Limb (tissue), 2 donors: Measurements from ENCODE around the gene DNAH11.
A peak's percentile ranks its signal among the peaks of the same experiment; 100 is the strongest.

Source experiments
- DNase-seq, 2 donors: peaks; one replicate each; pipeline ENCODE4 v3.0.0-alpha.2; 2016; ENCODE audit errors: extremely low spot score in 2 of 2

Gene DNAH11

DNA sequence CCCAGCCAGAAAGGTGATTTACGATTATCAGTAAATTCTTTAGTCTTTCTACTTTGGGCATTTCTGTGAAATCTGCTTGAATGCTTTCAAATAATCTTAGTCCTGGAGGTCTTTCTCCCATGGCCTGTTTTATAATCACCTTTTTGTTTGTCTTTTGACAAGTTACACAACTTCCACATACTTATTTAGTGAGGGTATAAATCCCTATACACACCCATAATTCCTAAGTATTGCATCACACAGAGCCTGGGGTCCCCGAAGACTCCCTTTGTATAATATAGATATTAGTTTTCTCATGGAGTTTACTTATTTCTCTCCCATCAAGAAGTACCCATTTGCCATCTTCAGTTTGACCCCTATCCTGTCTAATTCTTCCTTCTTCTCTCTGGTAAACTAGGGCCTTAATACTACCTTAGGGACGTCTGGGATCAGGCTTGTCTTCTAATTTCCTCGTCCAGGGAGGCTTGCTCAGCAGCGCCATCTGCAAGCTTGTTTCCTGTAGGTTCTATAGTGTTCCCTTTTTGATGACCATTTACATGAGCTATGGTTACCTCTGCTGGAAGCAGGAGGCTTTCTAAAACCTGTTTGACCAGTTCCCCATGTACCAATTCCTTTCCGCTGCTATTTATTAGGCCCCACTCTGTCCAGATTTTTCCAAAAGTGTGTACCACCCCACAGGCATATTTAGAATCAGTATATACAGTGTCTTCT lies 8.1 kb downstream of the DNAH11 start:
- no peak for DNase-seq

DNA sequence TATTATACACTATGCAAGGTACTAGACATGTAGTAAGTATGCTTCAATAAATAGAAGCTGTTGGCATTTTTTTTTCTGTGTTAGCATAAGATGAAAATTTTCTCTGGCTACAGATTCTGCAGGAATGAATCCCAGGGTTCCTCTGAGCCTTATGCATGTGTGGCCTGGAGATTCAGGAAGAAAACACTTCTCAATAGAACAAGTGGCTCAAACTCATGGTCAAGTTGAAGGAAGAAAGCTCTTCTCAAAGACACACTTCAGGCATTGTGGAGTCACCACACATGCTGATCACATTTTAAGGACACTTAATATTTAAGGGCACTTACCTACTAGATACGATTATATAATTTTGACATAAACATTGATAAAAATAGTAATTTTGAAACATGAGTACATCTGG lies 19.5 kb downstream of the DNAH11 start:
- no peak for DNase-seq

DNA sequence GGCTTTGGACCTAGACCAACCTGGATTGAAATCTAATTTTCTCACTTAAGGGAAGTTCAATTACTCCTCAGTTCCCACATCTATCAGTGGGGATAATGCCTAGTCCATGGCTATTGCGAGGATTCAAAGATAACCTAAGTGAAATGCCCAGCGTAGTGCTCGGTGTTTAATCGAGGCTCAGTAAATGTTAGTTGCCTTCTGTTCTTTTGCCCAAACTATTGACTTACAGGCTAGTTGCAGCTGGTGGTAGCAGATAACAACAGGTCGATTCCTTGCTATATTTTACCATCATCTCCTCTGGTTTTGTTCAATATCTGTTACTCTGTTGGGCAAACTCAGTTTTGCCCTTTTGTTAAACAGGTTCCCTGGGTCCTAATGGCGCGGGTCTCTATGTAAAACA lies 22.8 kb downstream of the DNAH11 start:
- DNase-seq = no peak

DNA sequence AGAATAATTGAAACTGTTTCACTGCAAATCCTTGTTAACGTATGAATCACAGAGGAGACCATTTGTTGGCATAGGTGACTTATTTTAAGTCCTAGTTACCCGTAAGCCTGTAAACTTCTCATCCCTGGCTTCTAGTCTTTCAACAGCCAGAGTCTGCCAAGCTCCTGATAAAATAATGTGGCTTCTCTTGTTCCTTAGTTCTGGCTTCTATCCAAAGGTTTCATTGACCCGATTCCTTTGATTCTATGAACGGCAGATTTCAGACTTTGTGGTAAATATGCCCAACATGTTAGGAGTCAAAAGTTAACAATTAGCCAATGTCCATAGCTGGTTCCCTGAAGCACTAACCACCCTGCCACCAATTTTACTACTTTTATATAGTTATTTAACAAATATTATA lies 23.3 kb downstream of the DNAH11 start:
- no peak for DNase-seq

DNA sequence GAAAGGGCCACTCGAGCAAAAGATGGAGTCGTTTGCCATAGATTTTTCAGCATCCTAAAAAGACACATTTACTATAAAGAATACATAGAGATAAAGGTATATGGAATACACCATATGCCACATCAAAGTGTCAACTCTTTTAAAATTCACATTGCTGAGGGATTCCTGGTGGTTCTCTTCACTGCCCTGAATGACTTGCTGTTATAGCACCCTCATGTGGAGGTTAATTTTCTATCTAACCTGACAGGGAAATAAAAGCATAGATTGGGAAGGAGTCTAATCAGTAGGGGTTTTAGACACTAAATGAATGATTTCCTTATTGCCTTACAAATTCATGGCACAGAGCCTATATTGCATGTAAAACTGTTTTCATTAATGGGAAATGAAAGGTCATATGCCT lies 25.9 kb downstream of the DNAH11 start:
- no peak for DNase-seq

DNA sequence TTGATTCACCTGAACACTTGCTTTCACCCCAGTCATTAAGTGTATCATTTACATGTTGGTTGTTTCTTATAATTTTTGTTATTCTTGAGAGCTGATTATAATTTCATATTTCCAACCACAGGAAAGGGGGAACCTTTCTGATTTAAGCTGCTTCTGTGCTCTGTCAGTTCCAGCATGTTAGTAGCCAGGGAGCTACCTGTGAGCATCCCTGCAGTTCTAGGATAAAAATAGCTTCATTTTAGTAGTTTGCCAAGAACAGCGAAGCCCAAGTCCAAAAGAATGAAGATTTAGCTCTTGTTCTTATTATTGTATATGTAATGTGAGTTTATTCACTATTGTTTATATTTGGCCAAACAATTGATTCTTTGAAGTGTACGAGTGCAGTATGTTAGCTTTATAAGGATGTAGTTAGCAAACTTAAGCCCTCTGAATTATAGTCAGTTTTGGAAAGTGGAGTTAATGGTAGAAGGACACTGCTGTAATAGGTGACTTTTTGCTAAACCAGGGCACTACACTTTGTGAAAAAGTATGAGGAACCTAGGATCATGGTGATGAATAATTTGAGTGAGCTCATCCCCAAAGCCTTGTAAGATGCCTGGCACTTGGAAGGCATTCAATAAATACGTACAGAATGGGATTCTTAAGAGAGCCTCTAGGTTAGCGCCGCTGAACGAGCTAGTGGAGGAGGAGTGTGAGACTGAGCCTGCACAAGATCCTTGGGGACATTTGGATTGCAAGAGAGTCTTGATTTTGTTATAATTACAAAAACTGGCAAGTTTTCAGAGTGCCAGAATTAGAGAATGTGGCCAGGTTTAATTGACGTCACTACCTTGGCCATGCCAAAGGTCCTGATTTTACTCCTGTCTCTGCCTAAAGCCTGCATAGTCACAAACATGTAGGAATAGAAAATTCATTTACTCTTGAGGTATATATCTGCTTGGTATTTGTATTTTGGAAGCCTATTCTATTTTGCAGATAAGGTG lies 29.8 kb downstream of the DNAH11 start:
- no peak for DNase-seq

DNA sequence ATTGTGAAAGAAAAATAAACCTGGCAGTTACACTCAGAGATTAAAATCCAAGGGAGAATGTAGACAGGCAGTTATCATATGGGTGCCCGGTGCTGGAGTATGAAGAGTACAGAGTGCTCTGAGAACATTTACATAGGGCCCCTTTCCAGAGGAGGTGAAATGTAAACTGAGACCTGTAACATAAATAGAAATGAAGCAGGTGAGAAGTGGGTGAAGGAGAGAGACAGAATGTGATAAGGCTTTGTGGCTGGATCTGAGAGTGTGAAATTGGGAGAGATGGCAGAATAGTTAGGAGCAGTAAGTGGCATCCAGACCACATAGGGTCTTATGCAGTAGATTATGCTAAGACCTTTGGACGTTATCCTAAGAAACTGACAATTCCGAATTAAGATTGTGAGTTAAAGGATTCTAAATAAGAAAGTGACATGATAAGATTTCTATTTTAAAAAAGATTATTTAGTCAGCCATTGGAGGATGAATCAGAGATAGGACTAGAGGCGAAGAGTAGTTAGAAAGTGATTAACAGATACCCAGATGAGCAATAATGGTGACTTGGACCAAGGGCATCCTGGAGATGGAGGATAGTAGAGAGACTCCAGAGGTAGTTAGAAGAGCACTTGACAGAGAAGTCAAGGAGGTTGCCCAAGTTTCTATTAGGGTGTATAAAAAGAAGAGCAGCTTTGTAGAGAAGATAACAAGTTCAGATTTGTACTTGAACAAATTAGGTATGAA lies 36.7 kb downstream of the DNAH11 start:
- no peak for DNase-seq

DNA sequence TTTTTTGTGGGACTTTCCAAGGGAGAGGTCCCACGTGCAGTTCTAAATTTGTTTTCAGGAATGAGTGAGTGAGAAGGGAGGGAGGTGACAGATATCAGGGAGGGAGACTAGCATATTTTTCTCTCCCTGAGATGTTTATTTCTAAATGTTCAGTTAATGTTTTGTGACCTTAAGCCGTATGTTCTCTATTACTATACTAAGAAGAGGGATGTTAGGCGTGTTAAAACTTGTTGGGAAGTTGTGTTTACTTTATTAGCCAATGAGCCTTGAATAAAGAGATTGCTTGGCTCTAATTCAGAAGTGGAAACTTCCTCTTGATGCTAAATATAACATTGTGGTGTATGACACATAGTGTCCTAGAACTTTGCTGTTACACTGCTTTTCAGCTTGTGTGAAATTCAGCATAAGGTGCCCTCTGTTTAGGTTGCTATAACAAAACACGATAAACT lies 37.3 kb downstream of the DNAH11 start:
- DNase-seq = peak in 1 of 2 donors; percentile 8

DNA sequence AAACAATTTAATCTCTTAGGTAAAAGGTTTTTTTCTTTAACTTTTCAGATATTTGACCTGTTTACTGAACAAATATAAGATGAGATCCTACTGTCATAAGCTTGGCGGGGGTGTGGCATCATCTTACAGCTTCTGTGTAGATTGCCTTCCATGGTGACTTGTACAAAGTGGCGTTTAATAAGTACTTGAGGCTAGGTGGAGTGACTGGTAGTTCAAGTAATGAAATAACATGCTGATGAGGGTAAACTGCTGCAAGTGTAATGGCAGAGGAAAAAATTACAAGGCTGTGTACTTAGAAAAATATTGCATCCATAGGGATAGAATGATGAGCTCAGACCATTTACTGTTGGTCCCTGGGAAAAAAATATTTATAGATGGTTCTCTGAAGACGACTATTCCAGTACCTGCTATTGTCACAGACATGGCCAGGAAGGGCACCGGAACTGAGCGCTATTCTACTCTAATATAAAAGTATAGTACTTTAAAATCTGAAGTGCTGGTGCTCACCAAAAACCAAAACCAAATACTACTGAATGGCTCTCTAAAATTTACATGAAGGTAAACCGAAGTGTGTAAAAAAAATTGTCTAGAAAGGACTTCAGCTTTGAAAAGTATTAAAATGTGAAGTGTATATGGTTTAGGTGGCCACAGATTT lies 42.4 kb downstream of the DNAH11 start:
- DNase-seq = no peak

DNA sequence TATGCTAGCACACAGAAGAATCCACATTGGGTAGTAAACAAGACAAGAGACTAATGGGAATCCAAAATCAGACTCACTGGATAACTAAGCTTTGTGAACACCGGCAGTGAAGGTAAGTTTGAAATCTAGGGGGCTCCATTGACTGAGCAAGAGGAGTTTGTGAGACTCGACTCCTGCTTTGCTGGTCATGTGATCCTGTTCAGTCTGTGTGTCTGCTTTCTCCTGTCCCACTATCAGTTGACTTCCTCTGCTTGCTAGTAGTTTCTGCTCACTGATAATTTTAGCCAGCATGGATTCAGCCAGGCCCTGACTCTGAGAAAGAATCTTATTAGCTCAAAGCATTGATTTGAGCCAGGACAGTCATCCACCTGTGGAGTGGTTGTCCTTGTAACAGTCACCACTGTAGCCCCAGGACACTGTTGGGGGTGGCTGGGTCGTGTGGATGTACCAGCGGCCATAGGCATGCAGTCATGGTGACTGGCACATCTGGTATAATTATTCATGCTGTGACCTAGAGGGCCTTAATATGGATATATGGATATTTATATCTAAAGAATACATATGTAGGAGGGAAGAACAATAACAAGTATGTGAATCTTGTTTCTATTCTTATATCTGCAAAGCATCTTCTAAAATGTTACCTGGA lies 44.4 kb downstream of the DNAH11 start:
- DNase-seq = no peak

DNA sequence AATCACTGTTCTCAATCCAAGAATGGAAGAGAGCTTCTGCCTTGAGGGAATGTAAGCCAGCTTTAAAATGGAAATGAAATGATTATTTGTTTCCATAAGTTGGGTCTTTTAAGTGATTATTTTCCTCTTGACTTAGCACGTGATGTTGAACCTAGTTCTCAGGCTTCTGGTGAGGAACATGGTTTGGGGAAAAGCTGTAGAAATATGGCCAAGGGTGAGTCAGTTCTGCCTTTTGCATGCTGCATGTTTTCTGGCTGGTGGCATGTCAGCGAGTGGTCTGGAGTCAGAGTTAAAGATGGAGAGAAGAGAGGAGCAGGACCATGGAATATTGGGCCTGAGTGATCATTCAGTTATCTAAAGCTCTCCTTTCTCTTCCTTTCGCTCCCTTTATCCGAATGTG lies 54.0 kb downstream of the DNAH11 start:
- DNase-seq = no peak

DNA sequence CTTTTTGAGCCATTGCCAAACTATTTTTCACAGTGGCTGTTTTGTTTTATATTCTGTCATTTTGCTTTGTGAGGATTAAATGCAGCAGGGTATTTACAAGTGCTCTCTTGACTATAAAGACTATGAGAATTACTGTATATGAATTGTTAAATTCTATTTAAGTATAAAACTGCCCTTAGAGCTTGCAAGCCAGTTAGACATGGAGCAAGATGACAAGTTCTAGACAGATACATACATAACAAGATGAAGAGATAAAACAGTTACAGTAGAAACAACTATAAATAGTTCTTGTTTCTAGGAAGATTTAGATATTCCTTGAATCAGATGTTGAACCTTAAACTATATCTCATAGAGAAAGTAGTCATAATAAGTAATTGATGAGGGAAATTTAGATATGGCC lies 60.6 kb downstream of the DNAH11 start:
- DNase-seq = no peak

DNA sequence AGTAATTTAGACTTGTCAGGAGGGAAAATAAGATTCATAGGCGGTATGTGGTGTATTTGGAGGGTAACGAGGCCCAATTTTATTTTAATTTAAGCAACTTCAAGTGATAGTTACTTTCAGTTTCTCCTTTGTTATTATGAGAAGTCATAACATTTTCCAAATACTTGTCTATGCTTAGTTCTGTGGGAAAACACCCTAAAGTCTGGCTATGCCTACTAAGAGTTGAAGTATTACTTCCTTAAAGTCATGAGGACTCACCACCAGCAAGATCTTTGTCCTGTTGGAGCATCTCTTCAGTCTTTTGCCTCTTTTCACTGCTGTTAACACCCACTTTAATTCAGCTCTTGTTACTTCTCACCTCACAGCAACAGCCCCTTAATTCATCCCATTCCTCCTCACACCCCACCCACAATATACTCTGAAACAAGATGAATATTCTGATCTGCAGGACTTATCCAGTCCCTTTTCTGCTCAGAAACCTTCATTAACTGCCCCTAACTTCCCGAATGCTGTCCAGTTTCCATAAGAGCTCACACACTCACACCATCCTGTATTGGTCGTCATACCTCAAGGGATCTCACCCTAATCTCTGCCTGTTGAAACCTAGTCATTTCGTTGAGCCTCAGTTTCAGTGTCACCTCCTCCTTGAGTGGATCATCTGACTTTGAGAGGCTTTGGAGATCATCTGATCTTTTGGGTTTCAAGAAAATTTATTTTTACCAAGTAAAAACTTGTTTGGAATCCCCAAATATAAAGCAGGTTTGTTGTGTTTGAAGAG lies 61.3 kb downstream of the DNAH11 start:
- DNase-seq = no peak

DNA sequence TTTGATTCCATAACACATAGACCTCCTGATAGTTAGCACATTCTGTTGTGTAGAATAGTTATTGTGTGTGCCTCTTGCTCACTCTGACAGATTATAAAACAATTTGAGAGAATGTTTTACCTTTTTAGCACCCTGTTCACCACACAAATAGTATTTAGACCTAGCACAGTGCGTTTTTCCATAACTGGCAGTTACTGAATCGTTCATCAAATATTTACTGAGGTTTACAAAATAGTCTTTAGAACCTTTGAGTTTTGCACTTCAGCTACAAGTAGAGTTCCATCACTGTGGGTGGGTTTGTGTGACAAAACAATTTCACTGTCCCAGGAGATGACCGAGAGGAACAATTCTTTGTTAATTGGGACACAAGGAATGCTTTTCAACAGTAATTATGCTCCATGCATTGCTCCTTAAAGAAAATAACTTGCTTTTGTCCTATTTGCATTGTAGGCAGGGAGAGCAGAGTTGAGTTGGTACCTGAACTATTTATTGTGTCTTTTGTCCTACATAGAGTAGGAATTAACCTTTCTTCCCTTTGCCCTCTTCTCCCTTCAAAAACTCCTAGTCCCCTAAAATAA lies 62.3 kb downstream of the DNAH11 start:
- no peak for DNase-seq

DNA sequence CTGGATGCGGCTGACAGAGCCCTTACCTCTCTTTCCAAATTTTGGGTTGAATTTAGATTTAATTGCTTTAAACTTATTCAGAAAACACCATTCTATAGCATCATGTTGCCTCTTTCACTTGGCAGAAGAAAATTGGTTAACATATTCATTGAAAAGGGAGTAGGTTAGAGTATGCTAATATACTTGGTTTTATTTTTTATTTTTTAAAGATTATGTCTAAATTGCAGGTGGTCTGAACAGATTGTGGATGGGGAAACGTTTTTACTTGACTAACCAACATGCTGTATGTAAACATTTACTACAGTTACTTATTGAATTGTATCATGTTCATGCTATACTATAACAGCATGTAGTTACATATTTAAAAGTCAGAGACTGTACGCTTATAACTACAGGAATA lies 65.6 kb downstream of the DNAH11 start:
- no peak for DNase-seq

DNA sequence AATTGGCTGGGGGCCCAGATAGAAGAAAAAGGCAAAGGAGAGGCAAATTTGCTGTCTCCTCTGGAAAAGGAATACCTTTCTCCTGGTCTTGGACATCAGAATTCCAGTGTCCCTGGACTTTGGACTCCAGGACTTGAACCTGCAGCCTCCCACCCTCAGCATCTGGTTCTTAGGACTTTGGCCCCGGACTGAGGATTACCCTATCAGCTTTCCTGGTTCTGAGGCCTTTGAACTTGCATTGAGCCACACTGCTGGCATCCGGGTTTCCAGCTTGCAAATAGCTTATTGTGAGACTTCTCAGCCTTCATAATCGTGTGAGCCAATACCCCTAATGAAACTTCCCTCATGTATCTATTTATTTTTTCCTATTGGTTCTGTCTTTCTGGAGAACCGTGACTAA lies 68.3 kb downstream of the DNAH11 start:
- no peak for DNase-seq

DNA sequence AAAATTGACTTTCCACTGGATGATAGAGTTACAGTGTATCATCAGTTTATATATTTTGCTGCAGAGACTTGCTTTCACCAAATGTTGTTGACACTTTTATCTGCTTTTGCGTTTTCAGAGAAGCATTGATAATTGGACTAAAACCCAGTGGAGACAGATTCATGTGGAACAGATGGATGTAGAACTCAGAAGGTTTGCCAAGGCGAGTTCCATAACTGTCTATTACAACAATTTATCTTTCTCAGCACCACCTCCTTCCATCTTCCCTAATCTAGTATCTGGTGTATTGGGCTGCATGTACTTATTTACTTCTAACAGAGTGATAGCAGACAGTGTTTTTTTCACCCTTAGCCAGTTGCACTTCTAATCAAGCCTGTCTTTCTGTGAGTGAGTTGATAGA lies 73.3 kb downstream of the DNAH11 start:
- DNase-seq = no peak

DNA sequence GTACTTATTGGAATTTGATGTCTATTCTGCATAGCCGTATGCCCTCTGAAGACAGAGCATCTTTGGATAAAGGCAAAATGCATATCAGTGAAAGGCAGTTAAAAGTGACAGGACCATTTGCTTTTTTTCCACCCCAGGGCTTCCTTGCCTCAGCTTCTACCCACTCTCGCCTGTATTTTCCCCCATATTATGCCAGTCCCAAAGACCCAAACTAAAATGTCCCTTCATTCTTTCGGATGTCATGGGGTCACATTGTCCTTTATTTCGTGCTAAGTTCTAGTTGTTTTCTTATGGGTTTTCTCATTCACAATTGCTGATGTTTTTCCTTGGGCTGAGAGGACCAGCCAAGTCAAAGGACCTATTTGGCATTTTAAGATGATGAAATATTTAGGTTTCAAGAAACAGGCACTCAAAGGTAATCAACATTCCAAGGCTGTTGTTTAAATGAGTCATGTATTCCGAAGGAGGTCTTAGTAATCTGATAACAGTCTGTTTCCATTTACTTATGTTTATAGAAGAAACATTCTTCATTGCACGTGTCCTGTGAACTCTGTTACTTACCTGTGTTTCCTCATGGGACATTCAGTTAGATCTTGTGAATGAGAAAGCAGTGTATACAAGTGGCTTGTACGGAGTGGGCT lies 74.1 kb downstream of the DNAH11 start:
- DNase-seq = no peak

DNA sequence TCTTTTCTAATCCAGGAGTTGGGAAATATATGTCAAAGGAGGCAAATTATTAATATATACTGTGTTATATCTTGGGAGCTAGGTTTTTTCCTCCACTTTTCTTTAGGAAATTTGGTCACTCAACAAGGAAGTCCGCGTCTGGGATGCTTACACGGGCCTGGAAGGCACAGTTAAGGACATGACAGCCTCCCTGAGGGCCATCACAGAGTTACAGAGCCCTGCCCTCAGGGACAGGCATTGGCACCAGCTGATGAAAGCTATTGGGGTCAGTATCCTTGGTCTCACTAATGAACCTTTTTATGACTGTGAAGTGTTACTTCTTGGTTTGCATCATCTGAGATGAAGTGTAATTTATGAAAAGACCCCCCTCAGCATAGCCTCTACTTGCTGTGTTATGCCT lies 74.7 kb downstream of the DNAH11 start:
- no peak for DNase-seq
